Colonic mucosa (tissue), 4 donors: ENCODE data around the gene SLC39A11. TPM values are rescaled to one million over a fixed set of nuclear protein-coding genes. Genes with fewer than 3 reads are reported as not detected.

Experiments used
- DNase-seq: peaks from one replicate; pipeline ENCODE4 v3.0.0-alpha.2; 2020
- H3K27ac ChIP-seq: fragments of 200-600 bp; one replicate; pipeline ENCODE4 v1.8.0; 2021
- H3K27me3 ChIP-seq: fragments of 200-600 bp; one replicate; pipeline ENCODE4 v1.8.0; 2021
- H3K36me3 ChIP-seq: fragments of 200-600 bp; one replicate; pipeline ENCODE4 v1.8.0; 2021
- H3K4me1 ChIP-seq: fragments of 200-600 bp; one replicate; pipeline ENCODE4 v1.8.0; 2021; ENCODE audit warnings: mild to moderate bottlenecking
- H3K4me3 ChIP-seq: fragments of 200-600 bp; one replicate; pipeline ENCODE4 v1.8.0; 2021
- H3K9ac ChIP-seq, 2 donors: one replicate each; pipeline ENCODE4 v1.7.0; 2013; ENCODE audit warnings: control low read depth in 2 of 2, low read depth in 2 of 2, low read length in 2 of 2
- H3K9me3 ChIP-seq: fragments of 200-600 bp; one replicate; pipeline ENCODE4 v1.8.0; 2021
- intact Hi-C: fragments of 100-400 bp; cut with DNase I; formaldehyde crosslinking; loops from one replicate; pipeline ENCODE4 v1.14.1; 2022
- total RNA-seq, 2 donors: library from RNA; stranded (reverse); fragmentation: NEBNext Ultra II Directional in 1 of 2; extraction: Animal tissue kit (Norgen Biotek cat#: 25700) in 1 of 2; gene quantifications; one replicate each; pipeline ENCODE4 v1.2.1, GENCODE V29; 2021
- TF ChIP-seq, protein P1 (sequence below): fragments of 200-600 bp; IDR thresholded peaks from one replicate; pipeline ENCODE4 v1.8.0; 2022; ENCODE audit warnings: antibody characterized with exemption, mild to moderate bottlenecking
- donor health status: healthy.
- donor health status: DM: no; HTN: no; CAD: no.
- donor health status: DM: no; HTN: no; CAD: no.

SLC39A11 gene
- total RNA-seq, 2 donors from 2014 or later = 57.7 to 60.0 TPM

DNA sequence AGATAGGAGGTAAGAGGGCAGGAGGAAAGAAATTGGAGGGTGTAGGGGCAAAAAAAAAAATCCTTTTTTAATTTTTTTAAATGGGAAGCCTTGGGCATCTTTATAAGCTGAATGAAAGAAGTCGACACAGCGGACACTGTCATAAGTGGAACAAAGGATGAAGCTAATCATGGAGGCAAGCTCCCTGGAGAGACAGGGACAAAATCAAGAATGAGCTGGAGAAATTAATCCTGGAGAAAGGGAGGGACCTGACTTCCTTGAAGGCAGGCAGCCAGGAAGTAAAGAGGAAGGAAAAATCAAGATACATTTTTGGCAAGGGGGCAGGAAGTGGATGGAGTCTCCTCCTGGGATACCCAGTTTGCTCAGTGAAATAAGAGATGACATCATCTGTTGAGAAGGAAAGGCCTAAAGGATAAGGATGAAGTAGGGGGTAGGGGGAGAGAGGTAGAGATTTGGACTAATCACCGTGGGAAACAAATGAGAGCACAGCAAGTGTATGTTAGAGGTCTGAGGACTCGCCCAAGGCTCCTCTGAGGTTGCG is 179.3 kb downstream of the SLC39A11 start:
- Histone ChIP-seq H3K27ac (no peak overlapping the region), H3K36me3 (no peaks in the 10 kb centered on the region), H3K9ac (no peak overlapping the region), H3K27me3 (no peaks in the 10 kb centered on the region), H3K4me1 (no peaks in the 10 kb centered on the region), H3K9me3 (no peaks in the 10 kb centered on the region), H3K4me3 (no peak overlapping the region)
- TF ChIP-seq, protein P1, sequence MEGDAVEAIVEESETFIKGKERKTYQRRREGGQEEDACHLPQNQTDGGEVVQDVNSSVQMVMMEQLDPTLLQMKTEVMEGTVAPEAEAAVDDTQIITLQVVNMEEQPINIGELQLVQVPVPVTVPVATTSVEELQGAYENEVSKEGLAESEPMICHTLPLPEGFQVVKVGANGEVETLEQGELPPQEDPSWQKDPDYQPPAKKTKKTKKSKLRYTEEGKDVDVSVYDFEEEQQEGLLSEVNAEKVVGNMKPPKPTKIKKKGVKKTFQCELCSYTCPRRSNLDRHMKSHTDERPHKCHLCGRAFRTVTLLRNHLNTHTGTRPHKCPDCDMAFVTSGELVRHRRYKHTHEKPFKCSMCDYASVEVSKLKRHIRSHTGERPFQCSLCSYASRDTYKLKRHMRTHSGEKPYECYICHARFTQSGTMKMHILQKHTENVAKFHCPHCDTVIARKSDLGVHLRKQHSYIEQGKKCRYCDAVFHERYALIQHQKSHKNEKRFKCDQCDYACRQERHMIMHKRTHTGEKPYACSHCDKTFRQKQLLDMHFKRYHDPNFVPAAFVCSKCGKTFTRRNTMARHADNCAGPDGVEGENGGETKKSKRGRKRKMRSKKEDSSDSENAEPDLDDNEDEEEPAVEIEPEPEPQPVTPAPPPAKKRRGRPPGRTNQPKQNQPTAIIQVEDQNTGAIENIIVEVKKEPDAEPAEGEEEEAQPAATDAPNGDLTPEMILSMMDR = no peak
- no peak for DNase-seq
- intact Hi-C loops = no loop called here

DNA sequence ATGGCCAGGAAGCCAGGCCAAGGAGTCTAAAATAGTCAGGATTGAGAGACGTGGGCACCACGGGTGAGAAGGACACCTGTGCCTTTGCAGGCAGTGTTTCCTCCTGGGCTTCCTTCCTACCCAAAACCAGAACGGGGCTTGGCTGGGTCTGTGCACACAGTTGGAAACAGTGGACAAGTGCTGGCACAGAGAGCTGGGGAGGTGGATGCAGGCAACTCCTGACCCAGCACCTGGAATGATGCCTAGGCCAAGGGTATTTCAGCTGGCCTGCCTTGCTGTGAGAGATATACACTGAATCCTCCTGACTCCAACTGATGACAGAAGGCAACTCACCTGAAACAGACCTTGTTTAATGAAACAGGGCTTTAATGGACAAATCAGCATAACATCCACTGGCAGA is 186.2 kb downstream of the SLC39A11 start:
- H3K9ac ChIP-seq = no peak overlapping the region
- H3K27ac ChIP-seq = no peak overlapping the region
- H3K4me1 ChIP-seq = no peaks in the 10 kb centered on the region
- no peak for DNase-seq
- intact Hi-C loops = no loop called here
- H3K36me3 ChIP-seq = no peaks in the 10 kb centered on the region
- H3K27me3 ChIP-seq = no peaks in the 10 kb centered on the region
- H3K9me3 ChIP-seq = no peaks in the 10 kb centered on the region
- TF ChIP-seq, protein P1 = no peak
- no peak overlapping the region for H3K4me3 ChIP-seq

DNA sequence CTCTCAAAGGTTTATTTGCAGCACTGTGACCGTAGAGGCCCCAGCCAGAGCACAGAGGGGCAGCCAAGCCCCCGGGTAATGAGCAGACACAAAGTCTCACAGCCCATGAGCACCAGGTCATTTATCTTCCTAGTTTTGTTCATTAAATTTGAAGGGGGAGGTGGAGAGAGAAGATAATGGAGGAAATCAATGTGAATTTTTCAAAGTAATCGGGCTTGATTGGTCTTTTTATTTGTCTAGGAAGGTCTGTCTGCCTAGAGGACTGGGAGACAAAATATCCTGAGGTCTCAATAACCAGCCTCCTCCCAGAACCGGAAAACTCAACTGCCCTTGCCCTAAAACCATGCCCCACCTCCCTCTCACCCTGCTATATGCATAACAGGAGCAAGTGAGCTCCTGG is 189.0 kb downstream of the SLC39A11 start:
- Histone ChIP-seq H3K4me1 (no peaks in the 10 kb centered on the region), H3K36me3 (no peaks in the 10 kb centered on the region), H3K4me3 (no peak overlapping the region), H3K9me3 (no peaks in the 10 kb centered on the region), H3K9ac (no peak overlapping the region), H3K27ac (no peak overlapping the region), H3K27me3 (no peaks in the 10 kb centered on the region)
- DNase-seq = no peak
- intact Hi-C loops = no loop called here
- TF ChIP-seq, protein P1 = no peak

DNA sequence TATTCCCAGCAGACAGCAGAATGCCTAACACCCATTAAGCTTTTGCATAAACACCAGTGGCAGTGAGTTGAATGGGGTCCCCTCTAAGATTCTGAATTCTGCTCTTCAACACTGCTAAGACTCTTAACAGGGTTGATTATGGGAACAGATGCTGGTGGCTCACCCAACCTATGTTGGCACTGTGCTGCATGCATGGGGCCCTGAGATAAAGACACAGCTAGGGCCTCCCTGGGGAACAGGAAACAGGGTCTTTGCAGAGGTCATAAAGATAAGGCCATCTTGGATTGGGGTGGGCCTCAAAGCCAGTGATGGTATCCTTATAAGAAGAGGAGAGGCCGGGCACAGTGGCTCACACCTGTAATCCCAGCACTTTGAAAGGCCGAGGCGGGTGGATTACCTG is 190.8 kb downstream of the SLC39A11 start:
- Histone ChIP-seq H3K27ac (no peak overlapping the region), H3K9ac (no peak overlapping the region), H3K4me1 (no peaks in the 10 kb centered on the region), H3K27me3 (no peaks in the 10 kb centered on the region), H3K36me3 (no peaks in the 10 kb centered on the region), H3K9me3 (no peaks in the 10 kb centered on the region), H3K4me3 (no peak overlapping the region)
- intact Hi-C loops = no loop called here
- DNase-seq = no peak
- TF ChIP-seq, protein P1 = no peak

DNA sequence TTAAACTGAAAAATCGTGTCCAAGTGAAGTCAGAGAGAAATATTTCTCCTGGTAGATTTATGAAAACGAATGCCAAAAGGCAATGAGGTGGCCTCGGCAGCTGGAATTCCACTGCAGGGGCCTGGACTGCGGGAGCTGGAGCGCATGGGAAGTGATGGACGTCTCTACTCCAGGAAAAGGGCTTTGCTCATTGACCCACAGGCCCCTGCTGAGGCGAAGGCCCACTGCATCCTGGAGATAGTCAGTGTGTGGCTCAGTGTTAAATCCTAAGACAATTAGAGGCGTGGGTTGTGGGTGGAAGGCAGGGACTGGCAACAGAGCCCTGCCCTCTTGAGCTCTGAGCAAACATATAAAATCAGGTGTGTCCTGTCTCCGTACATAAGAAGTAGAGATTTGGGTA is 191.4 kb downstream of the SLC39A11 start:
- Histone ChIP-seq H3K4me3 (no peak overlapping the region), H3K27me3 (no peaks in the 10 kb centered on the region), H3K4me1 (no peaks in the 10 kb centered on the region), H3K9ac (no peak overlapping the region), H3K9me3 (no peaks in the 10 kb centered on the region), H3K27ac (no peak overlapping the region), H3K36me3 (no peaks in the 10 kb centered on the region)
- TF ChIP-seq, protein P1 = no peak
- no peak for DNase-seq
- intact Hi-C loops = no loop called here

DNA sequence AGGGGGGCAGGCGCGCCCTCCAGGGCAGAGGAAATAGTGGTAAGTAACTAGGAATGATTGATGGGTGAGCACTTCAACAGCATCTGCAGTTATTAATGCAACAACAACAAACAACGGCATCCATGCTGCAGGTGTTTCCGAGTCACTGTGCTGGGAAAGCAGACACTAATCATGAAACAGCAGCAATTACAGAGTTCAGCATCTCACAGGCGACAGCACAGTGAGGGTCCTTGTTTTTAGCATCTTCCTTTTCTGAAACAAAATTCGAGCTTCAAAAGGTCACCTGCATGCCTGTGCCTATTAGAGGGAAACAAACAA is 191.9 kb downstream of the SLC39A11 start:
- H3K27me3 ChIP-seq = no peaks in the 10 kb centered on the region
- intact Hi-C loops = no loop called here
- no peak overlapping the region for H3K4me3 ChIP-seq
- TF ChIP-seq, protein P1 = no peak
- H3K36me3 ChIP-seq = no peaks in the 10 kb centered on the region
- H3K4me1 ChIP-seq = no peaks in the 10 kb centered on the region
- H3K9me3 ChIP-seq = no peaks in the 10 kb centered on the region
- H3K27ac ChIP-seq = no peak overlapping the region
- H3K9ac ChIP-seq = no peak overlapping the region
- DNase-seq = no peak
